ENCODE measurements around the gene CCNF.

The CCNF gene

DNA sequence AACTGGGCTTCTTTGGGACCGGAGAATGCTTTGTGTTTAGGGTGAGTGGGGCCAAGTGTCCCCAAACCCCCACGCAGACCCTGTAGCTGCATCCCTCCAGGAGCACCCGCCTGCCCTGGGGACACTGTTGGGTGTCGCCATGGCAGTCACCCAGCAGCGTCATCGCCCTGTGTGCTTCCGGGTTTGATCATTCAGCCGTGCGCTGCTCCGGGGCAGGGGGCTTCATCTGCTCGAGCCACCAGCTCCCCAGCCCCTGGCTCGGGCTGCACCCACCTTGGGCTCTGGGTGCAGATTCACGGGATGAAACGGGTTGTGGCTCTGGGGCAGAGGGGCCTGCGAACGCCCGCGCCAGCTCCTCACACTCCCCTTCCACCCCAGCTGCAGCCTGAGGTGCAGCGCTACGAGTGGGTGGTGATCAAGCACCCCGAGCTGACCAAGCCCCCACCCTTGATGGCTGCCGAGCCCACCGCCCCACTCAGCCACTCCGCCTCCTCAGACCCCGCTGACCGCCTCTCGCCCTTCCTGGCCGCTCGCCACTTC is 70.7 kb downstream of the CCNF start:
- DNase-seq: no peak

GRCh38 chr16:2500430-2500917 is 71.2 kb downstream of the CCNF start:
- no peak for DNase-seq

DNA sequence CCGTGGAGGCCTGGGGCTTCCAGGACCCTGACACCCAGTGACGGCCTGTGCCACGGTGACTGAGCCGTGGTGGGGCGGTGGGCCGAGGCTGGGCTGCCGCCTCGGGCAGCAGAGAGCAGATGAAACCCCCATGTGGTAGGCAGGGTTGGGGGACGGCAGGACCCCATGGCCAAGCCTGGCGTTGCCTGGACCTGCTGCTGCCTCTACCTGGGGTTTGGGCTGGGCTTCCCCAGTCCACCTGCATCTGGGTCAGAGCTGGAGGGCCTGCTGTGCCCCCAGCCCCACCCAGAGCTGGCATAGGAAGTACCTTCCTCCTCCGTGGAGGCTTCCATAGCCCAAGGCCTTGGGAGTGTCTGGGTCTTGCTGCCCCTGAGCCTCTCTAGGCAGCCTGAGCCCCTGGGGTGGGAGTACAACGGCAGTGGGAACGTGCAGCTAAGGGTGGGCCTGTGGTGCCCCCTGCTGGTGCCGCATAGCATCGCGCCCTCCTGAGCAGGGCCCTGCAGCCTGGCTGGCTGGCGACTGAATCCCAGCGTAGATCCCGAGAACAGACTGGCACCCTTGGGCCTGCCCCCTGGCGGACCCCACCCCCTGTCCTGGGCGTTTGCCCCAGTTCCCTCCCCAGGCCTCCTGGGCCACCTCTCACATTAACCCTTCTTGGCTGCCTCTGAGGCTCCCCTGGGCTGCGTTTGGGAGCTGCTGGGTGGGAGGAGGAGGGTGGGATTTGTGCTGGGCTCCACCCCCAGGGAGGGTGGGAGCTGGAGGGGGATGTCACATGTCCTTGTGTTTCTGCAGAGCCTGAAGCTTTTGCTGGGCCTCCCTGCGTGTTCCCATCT is 71.9 kb downstream of the CCNF start:
- DNase-seq: peak; percentile 53 to 97 (median 87)

GRCh38 chr16:2501946-2502895 is 73.0 kb downstream of the CCNF start:
- DNase-seq: no peak

- no peak for DNase-seq
Measured at GRCh38 chr16:2505695-2506094, 76.4 kb downstream of the CCNF start.

DNA sequence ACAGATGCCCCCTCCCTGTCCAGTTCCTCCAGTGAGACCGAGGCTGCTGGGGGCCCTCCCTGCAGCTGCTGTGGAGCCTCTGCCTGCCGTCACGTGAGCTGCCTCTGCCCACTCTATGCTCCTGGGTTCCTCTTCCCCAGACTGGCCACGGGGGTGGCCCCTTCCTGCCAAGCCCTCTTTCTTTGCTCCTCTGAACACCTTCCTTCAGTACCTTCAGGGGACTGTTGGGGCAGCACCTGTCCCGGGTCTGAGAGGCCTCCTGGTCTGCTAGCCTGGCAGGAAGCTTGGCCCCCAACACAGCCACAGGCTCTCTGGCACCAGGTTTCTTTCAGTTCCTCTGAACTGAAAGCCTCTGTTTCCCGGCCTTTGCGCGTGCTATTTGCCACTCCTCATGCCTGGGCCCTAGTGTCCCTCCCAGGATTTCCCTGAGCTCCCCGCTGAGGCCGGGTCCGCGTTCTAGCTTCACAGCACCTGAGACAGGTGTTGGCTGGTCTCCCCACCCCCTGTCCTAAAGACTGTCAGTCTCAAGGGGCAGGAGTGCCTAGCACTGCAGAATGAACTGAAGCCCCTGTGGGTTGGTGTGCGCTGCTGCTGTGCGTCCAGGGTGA is 77.9 kb downstream of the CCNF start:
- DNase-seq: peak in 4 of 56 donors; percentile 9 to 33 (median 28)

- DNase-seq: no peak
Measured at GRCh38 chr16:2507665-2508064, 78.4 kb downstream of the CCNF start.

Data from amygdala (tissue), 56 donors.